Muscle layer of duodenum (tissue), 2 donors: ENCODE measurements around the gene LRRK2.

Source experiments
- H3K27ac ChIP-seq: one replicate; pipeline ENCODE4 v1.7.0; 2013; ENCODE audit warnings: mild to moderate bottlenecking, low read length
- H3K27me3 ChIP-seq: one replicate; pipeline ENCODE4 v1.7.0; 2013; ENCODE audit warnings: low read depth, mild to moderate bottlenecking, control low read depth, low read length
- H3K36me3 ChIP-seq, 2 donors: one replicate each; pipeline ENCODE4 v1.7.0; 2013; ENCODE audit warnings: low read length in 2 of 2, control low read depth in 1 of 2, mild to moderate bottlenecking in 1 of 2; ENCODE audit not compliant: insufficient read depth in 2 of 2, control insufficient read depth in 1 of 2
- H3K4me1 ChIP-seq, 2 donors: one replicate each; pipeline ENCODE4 v1.7.0; 2013; ENCODE audit warnings: low read length in 2 of 2, mild to moderate bottlenecking in 2 of 2, control low read depth in 1 of 2, moderate library complexity in 1 of 2; ENCODE audit not compliant: insufficient read depth in 2 of 2, control insufficient read depth in 1 of 2
- H3K4me3 ChIP-seq, 2 donors: one replicate each; pipeline ENCODE4 v1.7.0; 2013; ENCODE audit warnings: low read length in 2 of 2, low read depth in 1 of 2, mild to moderate bottlenecking in 1 of 2
- H3K9me3 ChIP-seq, 2 donors: one replicate each; pipeline ENCODE4 v1.7.0; 2013; ENCODE audit warnings: low read length in 2 of 2, control low read depth in 1 of 2, mild to moderate bottlenecking in 1 of 2; ENCODE audit not compliant: control insufficient read depth in 1 of 2
- donor health status: healthy.

Gene LRRK2

DNA sequence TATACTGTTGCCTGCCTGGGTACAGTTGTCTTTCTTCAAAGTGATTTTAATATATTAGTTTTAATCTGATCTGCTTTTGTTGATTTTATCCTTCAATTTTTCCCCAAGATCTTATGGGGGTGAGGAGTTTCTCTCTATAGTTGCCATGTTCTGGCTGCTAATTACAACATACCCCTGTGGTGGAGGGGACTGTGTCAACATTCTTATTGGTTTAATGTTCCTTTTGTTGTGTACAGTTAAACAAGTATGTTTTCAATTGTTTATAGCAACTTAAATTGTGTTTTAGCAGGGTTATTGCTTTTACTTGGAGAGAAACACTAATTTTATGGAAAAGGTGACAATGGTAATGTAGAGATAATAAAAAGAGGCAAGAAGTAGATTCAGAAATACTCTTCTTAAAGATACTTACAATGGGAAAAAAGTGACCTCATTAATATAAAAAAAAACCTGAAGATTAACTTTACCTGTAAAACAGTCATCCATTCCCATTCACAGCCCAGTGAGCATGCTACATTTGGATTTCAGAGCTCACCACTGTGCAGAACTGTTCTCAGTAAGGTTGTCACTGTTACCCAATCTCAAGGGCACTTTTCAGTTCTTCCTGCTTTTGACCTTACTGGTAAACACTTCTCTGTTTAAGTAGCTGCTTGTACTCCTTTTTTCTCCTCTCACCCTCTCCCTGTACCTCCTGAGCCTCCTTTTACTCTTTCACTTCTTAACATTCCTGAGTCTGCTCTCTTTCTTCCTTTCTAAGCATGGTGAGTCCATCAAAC, 8.1 kb upstream of the LRRK2 start:
- H3K27ac ChIP-seq = no peak overlapping the region

GRCh38 chr12:40219760-40220159, 5.0 kb upstream of the LRRK2 start:
- H3K36me3 ChIP-seq = no peaks in the 10 kb centered on the region
- H3K9me3 ChIP-seq = no peaks in the 10 kb centered on the region
- H3K4me1 ChIP-seq = peaks cover 0 to 4% of the 10 kb centered on the region in 2 donors
- no peaks in the 10 kb centered on the region for H3K27me3 ChIP-seq
- no peak overlapping the region for H3K4me3 ChIP-seq
- no peak overlapping the region for H3K27ac ChIP-seq

More for the DNA sequence above, 8.1 kb upstream of the LRRK2 start:
- Histone ChIP-seq H3K36me3 (no peaks in the 10 kb centered on the region), H3K4me3 (no peak overlapping the region), H3K27me3 (no peaks in the 10 kb centered on the region), H3K4me1 (no peaks in the 10 kb centered on the region), H3K9me3 (no peaks in the 10 kb centered on the region)

DNA sequence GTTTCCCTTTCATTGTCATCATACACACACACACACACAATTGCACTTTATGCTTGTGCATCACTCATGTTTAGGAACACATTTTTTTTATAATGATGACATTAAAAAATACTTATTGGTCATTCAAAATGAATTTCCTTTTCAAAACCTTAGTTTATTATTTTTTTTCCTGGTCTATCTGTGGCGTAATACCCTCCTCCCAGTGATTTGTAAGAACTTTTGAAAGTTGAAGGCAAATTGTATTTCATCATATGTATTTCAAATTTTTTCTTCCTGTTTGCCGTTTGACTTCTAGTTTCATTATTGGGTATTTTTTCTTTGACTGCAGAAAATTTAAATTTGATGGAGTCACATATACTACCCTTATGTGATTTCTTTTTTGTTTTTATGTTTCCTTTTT, 2.5 kb upstream of the LRRK2 start:
- no peaks in the 10 kb centered on the region for H3K36me3 ChIP-seq
- no peaks in the 10 kb centered on the region for H3K9me3 ChIP-seq
- no peak overlapping the region for H3K27ac ChIP-seq
- no peak overlapping the region for H3K4me3 ChIP-seq
- no peaks in the 10 kb centered on the region for H3K27me3 ChIP-seq
- peaks cover 4 to 9% of the 10 kb centered on the region in 2 donors for H3K4me1 ChIP-seq

DNA sequence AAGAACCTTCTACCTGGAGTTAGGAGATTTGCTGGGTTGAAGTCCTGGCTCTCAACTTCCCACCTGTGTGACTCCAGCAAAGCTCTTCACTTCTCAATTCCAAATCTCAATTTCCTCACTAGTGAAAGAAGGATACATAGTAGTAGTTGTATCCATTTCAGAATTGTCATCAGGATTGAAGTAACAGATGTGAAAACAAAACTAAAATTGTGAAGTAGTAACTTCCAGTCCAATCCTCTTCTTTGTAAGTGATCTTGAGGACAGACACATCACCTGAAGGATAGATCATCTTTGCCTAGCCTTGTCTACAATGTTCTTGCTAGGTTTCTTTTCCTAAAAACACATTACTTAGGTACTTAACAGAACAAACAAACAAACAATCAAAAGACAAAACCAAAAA, 1.2 kb upstream of the LRRK2 start:
- H3K4me1 ChIP-seq = peaks cover 4 to 9% of the 10 kb centered on the region in 2 donors
- H3K27ac ChIP-seq = peak overlapping the region; percentile 96
- peak overlapping the region; percentile 90 to 92 for H3K4me3 ChIP-seq
- no peaks in the 10 kb centered on the region for H3K27me3 ChIP-seq
- H3K36me3 ChIP-seq = no peaks in the 10 kb centered on the region
- H3K9me3 ChIP-seq = no peaks in the 10 kb centered on the region

DNA sequence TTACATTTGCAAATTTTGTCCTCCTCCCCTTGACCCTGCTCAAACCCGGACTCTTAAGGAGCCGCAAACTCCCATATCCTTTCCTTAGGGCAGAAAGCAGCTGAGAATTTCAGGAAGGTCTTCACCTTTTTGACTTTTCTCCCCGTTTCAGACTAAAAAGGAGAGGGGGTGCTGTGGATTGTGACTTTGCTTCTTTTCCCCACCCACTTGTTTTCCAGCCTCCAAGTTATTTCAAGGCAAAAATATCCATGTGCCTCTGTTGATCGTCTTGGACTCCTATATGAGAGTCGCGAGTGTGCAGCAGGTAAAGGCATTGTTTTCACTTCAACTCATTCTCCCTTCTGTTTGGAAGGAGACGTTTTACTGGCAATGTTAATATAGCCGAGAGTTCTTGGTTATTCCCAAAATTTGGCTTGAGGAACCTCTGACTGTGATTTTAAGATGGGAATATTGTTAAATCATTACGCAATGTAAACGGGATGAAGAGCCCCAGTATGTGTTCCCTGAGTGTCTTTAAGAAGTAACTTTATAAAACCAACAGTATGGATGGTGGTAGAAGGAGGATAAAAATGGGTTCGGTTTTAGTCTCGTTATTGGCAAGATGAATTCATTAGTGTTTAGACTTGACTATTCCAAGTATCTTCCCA, 663 bp downstream of the LRRK2 start:
- Histone ChIP-seq H3K4me1 (peaks cover 4 to 9% of the 10 kb centered on the region in 2 donors), H3K9me3 (no peaks in the 10 kb centered on the region), H3K36me3 (no peaks in the 10 kb centered on the region), H3K27ac (peak overlapping the region; percentile 96), H3K27me3 (no peaks in the 10 kb centered on the region), H3K4me3 (peak overlapping the region; percentile 90 to 92)

DNA sequence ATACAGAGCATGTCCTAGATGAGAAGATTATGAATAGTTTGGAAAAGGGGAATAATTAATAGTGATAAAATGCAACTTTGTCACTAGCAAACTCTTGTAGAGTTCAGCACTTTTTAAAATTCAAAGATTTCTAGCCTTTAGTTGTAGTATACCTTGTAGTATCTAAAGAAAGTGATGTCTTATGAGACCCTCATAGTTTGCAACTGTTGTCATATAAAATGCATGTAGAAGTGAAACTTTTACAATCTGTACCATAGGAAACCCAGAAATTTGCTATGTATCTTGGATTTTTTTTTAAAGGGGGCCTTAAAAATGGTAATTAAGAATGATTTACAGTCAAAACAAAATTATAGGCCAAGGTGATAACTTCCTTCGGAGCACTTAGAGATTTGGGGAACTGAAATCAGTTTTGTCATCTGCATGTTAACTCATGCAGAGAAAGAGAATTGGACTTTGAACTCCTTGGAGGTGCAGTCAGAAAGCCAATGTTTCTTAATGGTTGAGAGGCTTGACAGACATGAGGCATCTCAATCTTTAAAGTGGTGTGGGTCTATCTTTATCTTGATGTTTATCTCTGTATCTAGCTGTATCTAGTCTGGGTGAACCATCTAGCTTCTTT, 1.3 kb downstream of the LRRK2 start:
- H3K27ac ChIP-seq = peak overlapping the region; percentile 96
- peak overlapping the region; percentile 90 to 92 for H3K4me3 ChIP-seq
- peaks cover 4 to 9% of the 10 kb centered on the region in 2 donors for H3K4me1 ChIP-seq

GRCh38 chr12:40226705-40227104, 1.9 kb downstream of the LRRK2 start:
- no peaks in the 10 kb centered on the region for H3K36me3 ChIP-seq
- H3K9me3 ChIP-seq = no peaks in the 10 kb centered on the region
- H3K27ac ChIP-seq = peak overlapping the region; percentile 96
- H3K4me1 ChIP-seq = peaks cover 4 to 9% of the 10 kb centered on the region in 2 donors
- H3K27me3 ChIP-seq = no peaks in the 10 kb centered on the region
- peak overlapping the region; percentile 90 to 92 for H3K4me3 ChIP-seq

More for the DNA sequence above, 1.3 kb downstream of the LRRK2 start:
- H3K9me3 ChIP-seq = no peaks in the 10 kb centered on the region
- no peaks in the 10 kb centered on the region for H3K36me3 ChIP-seq
- H3K27me3 ChIP-seq = no peaks in the 10 kb centered on the region

- Histone ChIP-seq H3K27me3 (no peaks in the 10 kb centered on the region), H3K4me1 (peaks cover 4 to 9% of the 10 kb centered on the region in 2 donors), H3K4me3 (peak overlapping the region in 1 of 2 donors; percentile 92), H3K36me3 (no peaks in the 10 kb centered on the region), H3K9me3 (no peaks in the 10 kb centered on the region), H3K27ac (no peak overlapping the region)
Measured at GRCh38 chr12:40227447-40227846, 2.6 kb downstream of the LRRK2 start.

GRCh38 chr12:40228727-40229126, 3.9 kb downstream of the LRRK2 start:
- Histone ChIP-seq H3K9me3 (no peaks in the 10 kb centered on the region), H3K36me3 (peaks cover 0 to 6% of the 10 kb centered on the region in 2 donors), H3K27ac (no peak overlapping the region), H3K4me1 (peaks cover 4 to 5% of the 10 kb centered on the region in 2 donors), H3K4me3 (no peak overlapping the region), H3K27me3 (no peaks in the 10 kb centered on the region)

DNA sequence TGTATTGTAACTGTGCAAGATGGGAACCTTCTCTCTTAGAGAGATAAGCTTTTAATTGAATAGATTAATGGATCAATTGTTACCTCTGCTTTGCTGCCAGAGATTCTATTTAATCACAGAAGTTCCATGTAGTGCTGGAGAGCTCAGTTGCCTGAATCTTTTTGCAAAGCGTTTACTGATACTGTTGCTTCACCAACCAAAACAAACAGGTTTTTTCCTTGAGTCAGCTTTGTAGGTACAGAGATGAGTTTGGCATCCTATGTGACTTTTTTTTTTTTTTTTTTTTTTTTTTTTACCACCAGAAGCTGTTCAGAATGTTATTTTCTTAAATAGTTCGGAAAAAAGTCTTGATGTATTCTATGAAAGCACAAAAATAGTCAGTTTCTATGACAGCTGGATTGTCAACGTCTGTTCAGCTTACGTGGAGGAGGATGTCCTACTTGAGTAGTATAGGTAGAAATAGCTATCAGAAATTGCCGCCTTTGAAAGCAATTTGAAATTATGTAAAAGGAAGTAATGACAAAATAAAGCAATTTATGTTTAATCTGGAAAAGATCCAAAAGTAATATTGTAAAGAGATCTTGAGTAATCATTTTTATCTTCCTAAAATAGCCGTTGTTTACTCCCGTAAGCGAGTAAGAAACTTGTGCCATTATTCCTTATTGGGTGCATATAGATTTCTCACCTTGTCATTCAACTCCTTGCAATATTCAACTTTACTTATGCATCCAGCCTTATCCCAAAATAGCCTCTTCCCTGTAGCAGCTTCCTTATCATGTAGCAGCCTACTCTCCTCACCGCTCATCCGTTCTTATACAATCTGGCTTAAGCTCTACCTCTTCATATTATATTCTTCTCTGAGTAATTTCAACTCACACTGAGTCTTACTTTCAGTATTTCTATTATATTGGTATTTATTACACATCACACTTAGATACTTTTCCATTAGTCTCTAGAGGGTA, 5.2 kb downstream of the LRRK2 start:
- Histone ChIP-seq H3K4me3 (no peak overlapping the region), H3K27ac (no peak overlapping the region)

More for the DNA sequence above, 5.2 kb downstream of the LRRK2 start:
- Histone ChIP-seq H3K4me1 (peaks cover 4 to 5% of the 10 kb centered on the region in 2 donors), H3K27me3 (no peaks in the 10 kb centered on the region), H3K36me3 (peaks cover 0 to 8% of the 10 kb centered on the region in 2 donors), H3K9me3 (no peaks in the 10 kb centered on the region)
